Measurements from ENCODE around the gene SPATA22.
"Not testable (repeated sequence)": the region's sequence is repeated elsewhere in the genome, so short reads cannot be mapped to it uniquely, and the experiment has no call there.

The SPATA22 gene

DNA sequence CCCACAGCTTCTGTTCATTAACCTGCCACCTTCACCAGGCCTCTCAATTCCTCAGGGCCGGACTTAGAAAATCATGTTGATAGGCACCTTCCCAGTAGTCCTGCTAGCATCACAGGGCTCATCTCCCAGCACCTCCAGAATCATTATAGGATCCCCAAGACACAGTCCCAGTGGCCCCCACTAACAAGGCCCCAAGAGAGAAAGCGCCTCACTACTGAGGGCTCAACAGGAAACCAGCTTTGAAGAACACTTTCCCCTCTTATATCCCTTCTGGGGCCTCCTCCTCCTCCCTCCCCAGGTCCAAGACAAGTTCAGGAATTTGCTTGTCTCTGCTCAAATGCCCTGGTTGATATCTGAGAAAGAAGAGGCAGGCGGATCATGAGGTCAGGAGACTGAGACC lies 60.5 kb downstream of the SPATA22 start, which contains the start of gene OR3A3:
OR3A3 (plus strand) TSS at position 301 of the 400 bp plus-strand sequence.
- no peak within 1 kb of the TSS for H3K9ac ChIP-seq (ENCODE audit: low read depth, low read length)

DNA sequence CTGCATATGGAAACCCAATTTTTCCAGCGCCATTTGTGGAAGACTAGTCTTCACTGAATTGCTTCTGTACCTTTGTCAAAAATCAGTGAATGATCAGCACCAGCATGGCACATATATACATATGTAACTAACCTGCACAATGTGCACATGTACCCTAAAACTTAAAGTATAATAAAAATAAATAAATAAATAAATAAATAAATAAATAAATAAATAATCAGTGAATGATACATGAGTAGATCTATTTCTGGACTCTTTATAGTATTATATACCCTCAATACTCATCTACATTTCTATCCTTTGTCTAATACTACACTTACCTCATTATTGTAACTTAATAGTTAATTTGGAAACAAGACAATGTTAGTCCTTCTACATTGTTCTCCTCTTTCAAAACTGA lies 67.8 kb downstream of the SPATA22 start:
- H3K9me3 ChIP-seq (replicated peaks; ENCODE audit: low read length); H3K27me3 ChIP-seq (ENCODE audit: control insufficient read depth, insufficient read depth, low read length); H3K36me3 ChIP-seq (ENCODE audit: insufficient read depth, low read length); H3K4me1 ChIP-seq (ENCODE audit: control insufficient read depth, insufficient read depth, low read length); H3K9ac ChIP-seq (ENCODE audit: low read depth, low read length); H3K4me2 ChIP-seq (ENCODE audit: low read length); H3K4me3 ChIP-seq (ENCODE audit: low read length): not testable (repeated sequence)

More for the DNA sequence above, 60.5 kb downstream of the SPATA22 start, which contains the start of gene OR3A3:
- H3K36me3 ChIP-seq (ENCODE audit: insufficient read depth, low read length) = no peaks in the 10 kb centered on the region
- H3K4me1 ChIP-seq (ENCODE audit: control insufficient read depth, insufficient read depth, low read length) = no peaks in the 10 kb centered on the region
- H3K27me3 ChIP-seq (ENCODE audit: control insufficient read depth, insufficient read depth, low read length) = no peaks in the 10 kb centered on the region
- H3K4me2 ChIP-seq (ENCODE audit: low read length) = no peak within 1 kb of the TSS
- no peaks in the 10 kb centered on the region for H3K9me3 ChIP-seq (replicated peaks; ENCODE audit: low read length)
- H3K4me3 ChIP-seq (ENCODE audit: low read length) = no peak within 1 kb of the TSS

DNA sequence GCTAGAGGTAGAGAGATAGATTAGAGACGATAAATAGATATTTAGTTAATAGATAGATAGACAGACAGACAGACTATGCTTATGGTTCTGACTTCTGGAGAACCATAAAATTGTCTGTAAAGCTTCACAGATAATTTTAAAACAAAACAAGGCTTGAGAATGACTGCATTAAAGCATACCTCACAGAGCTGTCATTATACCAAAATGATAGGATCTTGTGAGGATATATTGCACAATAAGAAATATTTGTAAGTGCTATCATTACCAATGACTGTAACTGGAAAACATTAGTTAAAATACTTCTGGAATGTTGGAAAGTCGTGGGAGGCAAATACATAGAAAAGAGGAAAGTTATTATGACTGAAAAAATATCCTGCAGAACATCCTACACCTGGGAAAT lies 69.8 kb downstream of the SPATA22 start:
- Histone ChIP-seq H3K4me2 (ENCODE audit: low read length) (no peak overlapping the region), H3K9me3 (replicated peaks; ENCODE audit: low read length) (no peaks in the 10 kb centered on the region), H3K27me3 (ENCODE audit: control insufficient read depth, insufficient read depth, low read length) (no peaks in the 10 kb centered on the region), H3K9ac (ENCODE audit: low read depth, low read length) (no peak overlapping the region), H3K4me1 (ENCODE audit: control insufficient read depth, insufficient read depth, low read length) (no peaks in the 10 kb centered on the region), H3K36me3 (ENCODE audit: insufficient read depth, low read length) (no peaks in the 10 kb centered on the region), H3K4me3 (ENCODE audit: low read length) (no peak overlapping the region)

DNA sequence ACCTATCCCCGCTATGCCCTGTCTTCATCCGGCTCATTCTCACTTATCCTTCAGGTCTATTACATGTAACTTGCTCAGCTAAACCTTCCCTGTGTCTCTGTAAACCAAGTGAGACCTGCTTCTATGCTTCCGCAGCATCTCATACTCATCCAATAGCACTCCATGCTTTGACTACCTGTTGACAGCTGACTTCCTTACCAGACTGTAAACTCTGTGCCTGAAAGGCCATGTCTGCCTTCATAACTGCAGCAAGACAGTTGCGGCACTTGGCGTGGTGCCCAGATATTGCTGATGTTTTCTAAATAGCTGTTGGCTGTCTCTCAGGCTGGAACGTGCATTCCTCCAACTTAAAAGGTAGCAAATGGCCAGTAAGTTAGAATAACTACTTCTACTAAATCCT lies 71.6 kb downstream of the SPATA22 start:
- Histone ChIP-seq H3K9me3 (replicated peaks; ENCODE audit: low read length) (no peaks in the 10 kb centered on the region), H3K4me3 (ENCODE audit: low read length) (no peak overlapping the region), H3K36me3 (ENCODE audit: insufficient read depth, low read length) (no peaks in the 10 kb centered on the region), H3K4me2 (ENCODE audit: low read length) (no peak overlapping the region), H3K9ac (ENCODE audit: low read depth, low read length) (no peak overlapping the region), H3K27me3 (ENCODE audit: control insufficient read depth, insufficient read depth, low read length) (no peaks in the 10 kb centered on the region), H3K4me1 (ENCODE audit: control insufficient read depth, insufficient read depth, low read length) (no peaks in the 10 kb centered on the region)

DNA sequence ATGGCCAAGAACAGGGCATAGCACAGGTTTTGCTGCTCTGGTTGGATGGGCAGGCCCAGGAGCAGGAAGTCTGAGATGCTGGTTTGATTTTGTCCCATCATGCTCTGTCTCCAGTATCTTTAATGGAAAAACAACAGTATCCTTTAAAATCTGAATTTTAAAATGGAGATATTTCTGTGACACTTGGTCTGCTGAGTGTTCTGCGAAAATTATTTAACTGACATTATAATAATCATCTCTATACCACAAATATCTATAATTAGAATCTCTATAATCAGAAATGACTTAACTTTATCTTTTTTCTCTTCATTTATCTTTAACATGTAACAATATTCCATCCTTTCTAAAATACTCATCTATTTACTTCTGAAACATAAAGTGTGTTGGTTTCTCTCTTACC lies 73.3 kb downstream of the SPATA22 start, which contains the start of gene OR1E1:
OR1E1 (minus strand) TSS at position 101 of the 400 bp plus-strand sequence; CDS start at position 101, 0 bp downstream.
- Histone ChIP-seq H3K4me1 (ENCODE audit: control insufficient read depth, insufficient read depth, low read length) (no peaks in the 10 kb centered on the region), H3K9ac (ENCODE audit: low read depth, low read length) (no peak within 1 kb of the TSS), H3K4me3 (ENCODE audit: low read length) (no peak within 1 kb of the TSS), H3K27me3 (ENCODE audit: control insufficient read depth, insufficient read depth, low read length) (no peaks in the 10 kb centered on the region), H3K9me3 (replicated peaks; ENCODE audit: low read length) (no peaks in the 10 kb centered on the region), H3K4me2 (ENCODE audit: low read length) (no peak within 1 kb of the TSS), H3K36me3 (ENCODE audit: insufficient read depth, low read length) (no peaks in the 10 kb centered on the region)

DNA sequence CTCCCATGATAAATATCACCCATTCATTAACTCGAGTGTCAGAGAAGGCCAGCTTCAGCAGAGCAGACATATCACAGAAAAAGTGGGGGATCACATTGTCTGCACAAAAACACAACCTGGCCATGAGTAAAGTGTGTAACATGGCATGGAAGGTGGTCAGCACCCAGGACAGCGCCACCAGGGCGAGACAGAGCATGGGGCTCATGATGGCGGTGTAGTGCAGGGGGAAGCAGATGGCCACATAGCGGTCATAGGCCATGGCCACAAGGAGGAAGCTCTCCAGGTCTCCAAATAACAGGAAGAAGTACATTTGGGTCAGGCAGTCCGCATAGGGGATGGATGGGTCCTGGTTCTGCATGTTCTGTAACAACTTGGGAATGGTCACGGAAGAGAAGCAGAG lies 73.8 kb downstream of the SPATA22 start:
- H3K9me3 ChIP-seq (replicated peaks; ENCODE audit: low read length); H3K9ac ChIP-seq (ENCODE audit: low read depth, low read length); H3K4me3 ChIP-seq (ENCODE audit: low read length); H3K4me2 ChIP-seq (ENCODE audit: low read length); H3K4me1 ChIP-seq (ENCODE audit: control insufficient read depth, insufficient read depth, low read length); H3K27me3 ChIP-seq (ENCODE audit: control insufficient read depth, insufficient read depth, low read length); H3K36me3 ChIP-seq (ENCODE audit: insufficient read depth, low read length): not testable (repeated sequence)
